Brain microvascular endothelial cell (primary cell): ENCODE measurements around the gene IQCC.
"Not testable (repeated sequence)": the region's sequence is repeated elsewhere in the genome, so short reads cannot be mapped to it uniquely, and the experiment has no call there.

Experiments used
- DNase-seq: peaks from one replicate; pipeline ENCODE4 v3.0.0-alpha.2; 2020
- H3K27ac ChIP-seq: fragments of 250-450 bp; sonication (Bioruptor Pico); 2 replicates; pipeline ENCODE4 v1.5.1; 2020; ENCODE audit warnings: mild to moderate bottlenecking, moderate library complexity
- H3K27me3 ChIP-seq: fragments of 250-450 bp; sonication (Bioruptor Pico); replicated peaks from 2 replicates; pipeline ENCODE4 v1.5.1; 2020; ENCODE audit warnings: mild to moderate bottlenecking
- H3K36me3 ChIP-seq: fragments of 250-450 bp; sonication (Bioruptor Pico); replicated peaks from 2 replicates; pipeline ENCODE4 v1.5.1; 2020; ENCODE audit warnings: mild to moderate bottlenecking
- H3K4me3 ChIP-seq: 2 replicates; pipeline ENCODE4 v1.5.1; 2011; ENCODE audit warnings: low read depth, mild to moderate bottlenecking, control low read depth, low read length, moderate library complexity
- CTCF ChIP-seq: IDR thresholded peaks from 2 replicates; pipeline ENCODE4 v1.5.1; 2011; ENCODE audit warnings: low read depth, mild to moderate bottlenecking, moderate library complexity, low read length, control low read depth, inconsistent platforms; ENCODE audit errors: missing control alignments
- in situ Hi-C: cut with HindIII; loops from 2 replicates; pipeline ENCODE4 v1.10.0; 2017; ENCODE audit warnings: low sequenced_read_pairs, low pct_ligation_motif_present

The IQCC gene

DNA sequence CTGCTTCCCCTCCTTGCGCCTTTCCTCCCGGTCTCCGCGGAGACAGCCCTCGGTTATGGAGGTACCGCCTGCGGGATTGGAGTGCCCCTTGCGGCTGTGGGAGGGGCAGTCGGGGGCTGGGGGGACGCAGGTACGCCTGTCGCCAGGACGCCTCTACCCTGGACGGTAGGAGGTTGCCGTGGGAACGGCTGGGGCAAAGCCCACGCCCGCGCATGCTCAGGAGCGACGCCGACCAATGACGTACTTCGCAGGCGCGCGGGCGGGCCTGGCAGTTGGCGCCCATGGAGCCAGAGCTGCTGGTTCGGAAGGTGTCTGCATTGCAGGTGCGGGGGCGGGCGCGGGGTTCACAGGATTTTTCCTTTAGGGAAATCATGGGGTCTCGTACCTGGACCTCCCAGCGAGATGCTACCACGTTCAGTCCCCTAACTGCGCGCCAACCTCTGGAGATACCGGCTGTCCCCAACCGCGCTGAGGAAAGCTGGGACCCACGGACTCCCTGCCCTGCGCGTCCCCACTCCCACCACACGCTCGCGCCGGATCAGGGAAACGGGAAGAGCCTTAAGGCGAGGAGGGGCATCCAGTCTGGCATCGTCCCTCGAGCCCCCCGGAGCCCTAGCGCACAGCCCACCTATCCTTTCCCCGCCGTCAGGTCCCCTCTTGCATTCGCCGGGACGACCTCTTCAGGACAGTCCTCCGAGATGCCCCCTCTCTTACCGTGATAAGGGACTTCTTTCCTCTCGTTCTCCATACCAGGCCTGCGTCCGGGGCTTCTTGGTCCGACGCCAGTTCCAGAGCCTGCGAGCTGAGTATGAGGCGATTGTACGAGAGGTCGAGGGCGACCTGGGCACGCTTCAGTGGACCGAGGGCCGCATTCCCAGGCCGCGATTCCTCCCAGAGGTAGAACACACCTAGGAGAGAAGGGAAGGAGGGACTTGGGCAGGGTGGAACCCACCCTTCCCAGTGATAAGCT is at the start of gene IQCC:
TSS of gene IQCC (plus strand) at position 271 of the 970 bp plus-strand sequence. CDS start at position 282, 11 bp downstream.
- DNase-seq = peak; percentile 60
- H3K36me3 ChIP-seq = peaks cover 2% of the 10 kb centered on the region
- no peak for TF ChIP-seq CTCF
- in situ Hi-C loops = no loop called here
- no peaks in the 10 kb centered on the region for H3K27me3 ChIP-seq
- H3K27ac ChIP-seq = peak within 1 kb of the TSS; percentile 42
- peak within 1 kb of the TSS; percentile 78 for H3K4me3 ChIP-seq

- no peak for TF ChIP-seq CTCF
- in situ Hi-C loops = no loop called here
- no peak for DNase-seq
- peaks cover 69% of the 10 kb centered on the region for H3K36me3 ChIP-seq
- no peak overlapping the region for H3K4me3 ChIP-seq
- H3K27me3 ChIP-seq = no peaks in the 10 kb centered on the region
- H3K27ac ChIP-seq = no peak overlapping the region
Measured at GRCh38 chr1:32159189-32159588, 46.3 kb upstream of the IQCC start.

DNA sequence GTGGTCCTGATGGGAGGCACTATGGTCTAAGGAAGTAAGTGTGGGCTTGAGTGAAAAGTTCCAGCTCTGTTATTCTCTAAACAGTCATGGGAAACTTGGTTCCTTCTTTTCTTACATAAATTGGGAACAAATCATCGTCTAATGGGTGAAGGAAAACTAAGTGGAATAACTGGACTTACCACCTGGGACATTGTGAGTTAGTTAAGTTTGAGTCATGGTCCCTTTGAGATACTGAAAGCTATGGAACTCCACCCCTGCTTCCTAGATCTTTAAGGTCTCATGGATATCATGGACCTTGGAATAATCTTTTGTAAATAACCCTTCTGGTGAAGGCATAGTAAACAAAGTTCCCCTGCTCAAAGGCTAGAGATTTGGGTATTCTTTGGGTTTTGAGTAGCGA is 42.1 kb upstream of the IQCC start:
- no peak for DNase-seq
- no peaks in the 10 kb centered on the region for H3K27me3 ChIP-seq
- H3K36me3 ChIP-seq = peaks cover 62% of the 10 kb centered on the region
- in situ Hi-C loops = no loop called here
- H3K27ac ChIP-seq = no peak overlapping the region
- no peak overlapping the region for H3K4me3 ChIP-seq
- no peak for TF ChIP-seq CTCF

DNA sequence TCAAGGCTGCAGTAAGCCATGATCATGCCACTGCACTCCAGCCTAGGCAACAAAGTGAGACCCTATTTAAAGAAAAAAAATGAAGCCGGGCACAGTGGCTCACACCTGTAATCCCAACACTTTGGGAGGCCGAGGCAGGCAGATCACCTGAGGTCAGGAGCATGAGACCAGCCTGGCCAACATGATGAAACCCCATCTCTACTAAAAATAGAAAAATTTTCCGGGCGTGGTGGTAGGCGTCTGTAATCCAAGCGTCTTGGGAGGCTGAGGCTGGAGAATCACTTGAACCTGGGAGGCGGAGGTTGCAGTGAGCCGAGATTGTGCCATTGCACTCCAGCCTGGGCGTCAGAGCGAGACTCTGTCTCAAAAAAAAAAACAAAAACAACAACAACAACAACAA is 39.8 kb upstream of the IQCC start:
- H3K27ac ChIP-seq, in situ Hi-C loops, H3K27me3 ChIP-seq, DNase-seq, H3K4me3 ChIP-seq: not testable (repeated sequence)
- peaks cover 56% of the 10 kb centered on the region for H3K36me3 ChIP-seq

- Histone ChIP-seq H3K4me3 (no peak overlapping the region), H3K36me3 (peaks cover 59% of the 10 kb centered on the region), H3K27ac (no peak overlapping the region), H3K27me3 (no peaks in the 10 kb centered on the region)
- TF ChIP-seq CTCF = no peak
- in situ Hi-C loops = no loop called here
- DNase-seq = no peak
Measured at GRCh38 chr1:32170991-32171390, 34.5 kb upstream of the IQCC start.

DNA sequence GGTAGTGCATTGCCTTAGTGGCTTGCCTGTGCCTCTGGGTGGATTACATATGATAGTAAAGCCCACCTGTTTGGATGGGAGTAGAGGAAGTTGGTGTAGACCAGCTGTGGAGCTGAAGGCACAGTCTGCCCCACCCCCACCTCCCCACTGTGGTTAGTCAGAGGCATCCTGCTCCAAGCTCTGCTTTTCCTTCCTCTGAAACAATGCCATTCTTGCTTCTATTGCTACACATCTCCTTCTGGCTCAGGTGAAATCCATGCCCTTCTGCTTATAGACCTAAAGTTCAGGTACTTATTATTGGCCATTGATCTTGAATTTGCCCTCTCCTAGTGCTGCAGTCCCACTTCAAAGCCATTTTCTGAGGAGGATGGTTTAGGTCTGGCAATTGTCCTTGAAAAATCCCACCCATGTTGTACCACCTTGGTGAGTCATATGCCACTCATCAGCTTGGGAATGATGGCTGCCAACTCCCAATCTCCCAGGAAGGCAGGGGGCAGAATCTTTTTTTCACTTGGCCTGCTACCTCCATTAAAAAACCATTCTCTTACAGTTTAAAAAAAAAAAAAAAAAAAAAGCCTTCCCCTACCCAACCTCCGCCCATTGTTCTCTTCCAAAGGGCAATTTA is 32.7 kb upstream of the IQCC start:
- Histone ChIP-seq H3K36me3 (peaks cover 47% of the 10 kb centered on the region), H3K4me3 (no peak overlapping the region), H3K27ac (no peak overlapping the region), H3K27me3 (no peaks in the 10 kb centered on the region)
- TF ChIP-seq CTCF = no peak
- no peak for DNase-seq
- in situ Hi-C loops = no loop called here
